ENCODE data around the gene RNF223.
A peak's percentile ranks its signal among the peaks of the same experiment; 100 is the strongest.
"Not testable (repeated sequence)": the region's sequence is repeated elsewhere in the genome, so short reads cannot be mapped to it uniquely, and the experiment has no call there.

Gene RNF223

GRCh38 chr1:1069711-1070676 lies 4.1 kb downstream of the RNF223 start:
- no peak for DNase-seq

GRCh38 chr1:1069056-1069710 lies 4.9 kb downstream of the RNF223 start:
- DNase-seq, result peak; percentile 90

GRCh38 chr1:1068517-1069055 lies 5.5 kb downstream of the RNF223 start:
- DNase-seq, result peak; percentile 57

- DNase-seq, result no peak
Measured at GRCh38 chr1:1067860-1068516, 6.1 kb downstream of the RNF223 start.

- DNase-seq, result no peak
Measured at GRCh38 chr1:1067284-1067859, 6.7 kb downstream of the RNF223 start.

GRCh38 chr1:1066403-1067283 lies 7.5 kb downstream of the RNF223 start:
- peak; percentile 38 for DNase-seq

GRCh38 chr1:1065940-1066304 lies 8.2 kb downstream of the RNF223 start:
- DNase-seq, result not testable (repeated sequence)

GRCh38 chr1:1065265-1065939 lies 8.7 kb downstream of the RNF223 start:
- no peak for DNase-seq

- DNase-seq, result peak; percentile 94
Measured at GRCh38 chr1:1063945-1064831, 9.9 kb downstream of the RNF223 start.

- no peak for DNase-seq
Measured at GRCh38 chr1:1063261-1063944, 10.7 kb downstream of the RNF223 start.

- DNase-seq, result no peak
Measured at GRCh38 chr1:1062348-1063163, 11.6 kb downstream of the RNF223 start.

GRCh38 chr1:1061682-1062345 lies 12.3 kb downstream of the RNF223 start:
- DNase-seq, result no peak

GRCh38 chr1:1060281-1061000 lies 13.7 kb downstream of the RNF223 start:
- no peak for DNase-seq

GRCh38 chr1:1059494-1060280 lies 14.4 kb downstream of the RNF223 start:
- DNase-seq, result peak; percentile 97

GRCh38 chr1:1058921-1059493 lies 15.1 kb downstream of the RNF223 start:
- DNase-seq, result peak; percentile 48
